ENCODE measurements around the gene TMC3. TPM values are rescaled to one million over a fixed set of nuclear protein-coding genes. Genes with fewer than 3 reads are reported as not detected.
A peak's percentile ranks its signal among the peaks of the same experiment; 100 is the strongest.

The TMC3 gene
- total RNA-seq, 1 donor from 2014 or later, result 0.13 TPM

DNA sequence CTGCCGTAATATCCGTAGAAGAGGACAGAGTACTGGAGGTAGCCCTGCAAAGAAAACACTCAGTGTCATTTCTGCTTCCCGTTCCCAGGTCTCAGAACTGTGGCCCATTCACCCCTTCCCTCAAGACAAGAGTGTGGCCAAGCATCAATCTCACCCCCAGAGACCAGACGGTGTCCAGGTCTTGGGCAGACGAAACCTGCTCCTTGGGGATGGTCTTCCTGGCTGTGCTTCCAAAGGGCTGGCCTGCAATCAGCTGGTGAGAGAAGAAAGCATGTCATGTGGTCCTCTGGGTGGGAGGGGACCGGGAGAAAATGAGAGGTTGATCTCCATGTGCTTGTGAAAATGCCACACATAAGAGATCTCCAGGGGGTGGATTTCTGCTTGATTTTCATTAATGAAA, 15.8 kb downstream of the TMC3 start:
- Histone ChIP-seq H3K36me3 (no peaks in the 10 kb centered on the region), H3K4me2 (no peak overlapping the region), H3K9ac (no peak overlapping the region), H3K4me1 (no peaks in the 10 kb centered on the region), H3K27me3 (no peaks in the 10 kb centered on the region), H3K9me3 (ENCODE audit: low read depth) (no peaks in the 10 kb centered on the region), H3K27ac (no peak overlapping the region), H2AFZ (replicated peaks) (no peak overlapping the region), H3K79me2 (ENCODE audit: low read depth) (no peaks in the 10 kb centered on the region), H3K4me3 (no peak overlapping the region), H4K20me1 (ENCODE audit: low read depth) (no peaks in the 10 kb centered on the region), H3F3A (ENCODE audit: low read depth) (no peaks in the 10 kb centered on the region)
- Mint-ChIP-seq H3K9me3 (no peaks in the 10 kb centered on the region), H3K36me3 (no peaks in the 10 kb centered on the region), H3K4me3 (no peak overlapping the region), H3K27ac (no peak overlapping the region), H3K4me1 (peaks cover 7% of the 10 kb centered on the region), H3K27me3 (ENCODE audit: insufficient read depth, low read depth) (peaks cover 2% of the 10 kb centered on the region)
- no peak for TF ChIP-seq EZH2phosphoT487 (IDR thresholded peaks at IDR 0.05)
- TF ChIP-seq, protein P1, sequence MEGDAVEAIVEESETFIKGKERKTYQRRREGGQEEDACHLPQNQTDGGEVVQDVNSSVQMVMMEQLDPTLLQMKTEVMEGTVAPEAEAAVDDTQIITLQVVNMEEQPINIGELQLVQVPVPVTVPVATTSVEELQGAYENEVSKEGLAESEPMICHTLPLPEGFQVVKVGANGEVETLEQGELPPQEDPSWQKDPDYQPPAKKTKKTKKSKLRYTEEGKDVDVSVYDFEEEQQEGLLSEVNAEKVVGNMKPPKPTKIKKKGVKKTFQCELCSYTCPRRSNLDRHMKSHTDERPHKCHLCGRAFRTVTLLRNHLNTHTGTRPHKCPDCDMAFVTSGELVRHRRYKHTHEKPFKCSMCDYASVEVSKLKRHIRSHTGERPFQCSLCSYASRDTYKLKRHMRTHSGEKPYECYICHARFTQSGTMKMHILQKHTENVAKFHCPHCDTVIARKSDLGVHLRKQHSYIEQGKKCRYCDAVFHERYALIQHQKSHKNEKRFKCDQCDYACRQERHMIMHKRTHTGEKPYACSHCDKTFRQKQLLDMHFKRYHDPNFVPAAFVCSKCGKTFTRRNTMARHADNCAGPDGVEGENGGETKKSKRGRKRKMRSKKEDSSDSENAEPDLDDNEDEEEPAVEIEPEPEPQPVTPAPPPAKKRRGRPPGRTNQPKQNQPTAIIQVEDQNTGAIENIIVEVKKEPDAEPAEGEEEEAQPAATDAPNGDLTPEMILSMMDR (IDR thresholded peaks at IDR 0.05), result no peak
- no peak for TF ChIP-seq EZH2 (IDR thresholded peaks at IDR 0.05)
- DNase-seq (ENCODE audit: low spot score), result no peak

DNA sequence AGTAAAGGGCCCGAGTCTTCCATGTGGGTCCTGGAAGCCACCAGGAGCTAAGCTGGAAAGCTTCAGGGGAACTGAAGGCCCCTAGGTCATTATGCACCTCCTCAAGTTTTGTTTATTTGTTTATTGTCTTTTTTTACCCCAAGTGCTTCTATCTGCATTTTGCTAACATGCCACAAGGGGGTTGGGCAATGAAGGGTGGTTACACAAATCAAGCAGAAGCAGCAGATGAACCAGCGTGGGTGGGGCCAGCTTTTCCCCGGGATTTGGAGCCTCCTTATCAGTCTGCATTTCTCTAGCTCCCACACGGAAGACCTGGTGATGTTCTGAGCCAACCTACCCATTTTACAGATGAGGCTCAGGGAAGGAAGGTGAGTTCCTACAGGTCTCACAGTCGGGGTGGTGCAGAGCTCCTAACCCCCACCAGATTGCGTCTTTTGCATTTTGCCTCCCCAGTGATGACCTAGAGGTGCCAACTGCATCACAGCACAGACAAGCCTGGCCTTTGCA, 16.8 kb downstream of the TMC3 start:
- Mint-ChIP-seq H3K4me1 (peaks cover 7% of the 10 kb centered on the region), H3K9me3 (no peaks in the 10 kb centered on the region), H3K27ac (no peak overlapping the region), H3K4me3 (no peak overlapping the region), H3K27me3 (ENCODE audit: insufficient read depth, low read depth) (peaks cover 2% of the 10 kb centered on the region), H3K36me3 (no peaks in the 10 kb centered on the region)
- Histone ChIP-seq H2AFZ (replicated peaks) (no peak overlapping the region), H3K36me3 (no peaks in the 10 kb centered on the region), H3K79me2 (ENCODE audit: low read depth) (no peaks in the 10 kb centered on the region), H3K27me3 (no peaks in the 10 kb centered on the region), H3F3A (ENCODE audit: low read depth) (no peaks in the 10 kb centered on the region), H3K9ac (no peak overlapping the region), H3K4me1 (no peaks in the 10 kb centered on the region), H3K4me3 (no peak overlapping the region), H3K27ac (no peak overlapping the region), H3K4me2 (no peak overlapping the region), H4K20me1 (ENCODE audit: low read depth) (no peaks in the 10 kb centered on the region), H3K9me3 (ENCODE audit: low read depth) (no peaks in the 10 kb centered on the region)
- TF ChIP-seq, protein P1 (IDR thresholded peaks at IDR 0.05), result peak; percentile 21
- no peak for TF ChIP-seq EZH2phosphoT487 (IDR thresholded peaks at IDR 0.05)
- no peak for DNase-seq (ENCODE audit: low spot score)

DNA sequence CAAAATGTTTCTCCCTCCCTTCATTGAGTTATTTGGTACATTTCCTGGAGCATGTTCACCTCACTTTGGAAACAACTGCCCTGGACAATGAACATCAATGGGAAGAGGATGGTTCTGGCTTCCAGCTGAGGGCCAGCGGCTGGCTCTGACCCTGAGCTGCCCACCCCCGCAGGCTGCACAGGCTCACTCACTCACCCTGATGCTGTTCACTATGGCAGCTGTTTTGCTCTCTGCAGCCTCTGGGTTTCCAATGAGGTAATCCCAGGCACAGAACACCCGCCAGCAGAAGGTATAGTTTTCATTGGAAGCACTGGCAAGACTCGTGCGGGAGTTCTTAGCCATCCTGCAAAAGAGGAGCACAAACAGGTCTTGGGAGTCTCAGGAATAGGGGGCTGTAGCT, 17.8 kb downstream of the TMC3 start:
- Histone ChIP-seq H3K36me3 (no peaks in the 10 kb centered on the region), H3F3A (ENCODE audit: low read depth) (no peaks in the 10 kb centered on the region), H3K79me2 (ENCODE audit: low read depth) (no peaks in the 10 kb centered on the region), H3K4me3 (no peak overlapping the region), H3K4me1 (no peaks in the 10 kb centered on the region), H4K20me1 (ENCODE audit: low read depth) (no peaks in the 10 kb centered on the region), H2AFZ (replicated peaks) (peak overlapping the region; percentile 38), H3K9ac (no peak overlapping the region), H3K9me3 (ENCODE audit: low read depth) (no peaks in the 10 kb centered on the region), H3K4me2 (no peak overlapping the region), H3K27ac (no peak overlapping the region), H3K27me3 (no peaks in the 10 kb centered on the region)
- peaks cover 7% of the 10 kb centered on the region for H3K4me1 Mint-ChIP-seq
- H3K27ac Mint-ChIP-seq, result no peak overlapping the region
- H3K36me3 Mint-ChIP-seq, result no peaks in the 10 kb centered on the region
- no peak for DNase-seq (ENCODE audit: low spot score)
- peaks cover 3% of the 10 kb centered on the region for H3K27me3 Mint-ChIP-seq (ENCODE audit: insufficient read depth, low read depth)
- no peak overlapping the region for H3K4me3 Mint-ChIP-seq
- no peaks in the 10 kb centered on the region for H3K9me3 Mint-ChIP-seq
- TF ChIP-seq EZH2 (IDR thresholded peaks at IDR 0.05) (no peak), EZH2phosphoT487 (IDR thresholded peaks at IDR 0.05) (no peak)
- TF ChIP-seq, protein P1 (IDR thresholded peaks at IDR 0.05), result no peak

Measured in neural progenitor cell (in vitro differentiated cells).